GM18526 (cell line): ENCODE results near the gene DCDC2.

Experiments
- POLR2A ChIP-seq: IDR thresholded peaks from 3 replicates; pipeline ENCODE4 v1.6.1; 2011; ENCODE audit not compliant: insufficient read length; ENCODE audit errors: extremely low read depth

DCDC2 gene

GRCh38 chr6:24378473-24379097 lies 20.7 kb upstream of the DCDC2 start:
- TF ChIP-seq POLR2A, result no peak

- TF ChIP-seq POLR2A, result no peak
Measured at GRCh38 chr6:24376871-24377270, 19.0 kb upstream of the DCDC2 start.

- no peak for TF ChIP-seq POLR2A
Measured at GRCh38 chr6:24374612-24375011, 16.8 kb upstream of the DCDC2 start.

DNA sequence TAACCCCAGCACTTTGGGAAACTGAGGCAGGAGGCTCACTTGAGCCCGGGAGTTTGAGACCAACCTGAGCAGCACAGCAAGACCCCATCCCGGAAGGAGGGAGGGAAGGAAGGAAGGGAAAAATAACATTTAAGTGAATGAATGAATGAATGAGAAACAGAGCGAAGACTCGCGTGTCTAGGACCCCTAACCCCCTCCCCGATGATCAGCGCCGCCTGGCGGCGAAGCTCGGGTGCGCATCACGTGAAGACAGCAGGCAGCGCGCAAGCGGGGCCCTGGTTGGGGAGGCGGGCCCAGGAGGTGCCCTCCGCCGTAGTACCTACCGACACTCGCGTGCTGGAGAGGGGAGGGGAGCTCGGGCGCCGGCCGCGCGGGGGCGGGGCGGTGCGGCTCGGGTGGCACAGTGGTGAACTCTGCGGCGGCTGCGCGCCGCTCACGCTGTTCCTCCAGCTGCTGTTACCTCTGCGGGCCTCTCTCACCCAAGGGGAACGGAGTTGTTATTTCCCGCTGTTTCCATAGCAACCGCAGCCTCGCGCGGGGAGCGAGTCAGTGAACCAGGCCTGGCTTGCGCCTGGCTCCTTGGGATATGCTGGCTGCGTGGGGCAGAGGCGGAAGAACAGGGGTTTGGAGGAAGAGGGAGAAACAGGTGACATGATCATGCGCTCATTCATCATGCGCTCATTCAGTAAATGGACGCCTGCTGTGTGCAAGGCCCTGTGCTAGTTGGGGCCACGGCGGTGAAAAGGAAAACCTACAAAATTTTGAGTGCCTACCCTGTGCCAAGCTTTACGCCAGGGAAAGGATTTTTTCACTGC lies 2.0 kb upstream of the DCDC2 start:
- TF ChIP-seq POLR2A, result no peak

DNA sequence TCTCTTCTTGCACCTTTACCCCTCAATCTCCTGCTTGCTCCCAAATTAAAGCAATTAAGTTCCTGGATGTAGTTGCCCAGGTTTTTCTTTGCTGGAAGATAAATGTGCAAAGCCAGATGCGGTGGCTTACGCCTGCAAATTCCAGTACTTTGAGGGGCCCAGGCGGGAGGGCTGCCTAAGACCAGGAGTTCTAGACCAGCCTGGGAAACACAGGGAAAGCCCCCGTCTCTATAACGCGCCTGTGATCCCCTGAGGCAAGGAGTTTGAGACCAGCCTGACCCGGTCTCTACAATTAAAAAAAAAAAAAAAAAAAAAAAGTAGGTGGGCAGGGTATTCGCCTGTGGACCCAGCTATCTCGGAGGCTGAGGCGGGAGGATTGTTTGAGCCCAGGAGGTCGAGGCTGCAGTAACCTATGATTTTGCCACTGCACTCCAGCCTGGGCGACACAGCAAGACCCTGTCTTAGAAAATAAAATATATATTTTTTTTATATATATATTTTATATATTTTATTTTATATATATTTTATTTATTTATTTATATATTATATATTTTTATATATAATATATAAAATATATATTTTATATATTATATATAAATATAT lies 461 bp upstream of the DCDC2 start:
- TF ChIP-seq POLR2A, result no peak

- TF ChIP-seq POLR2A, result no peak
Measured at GRCh38 chr6:24356310-24356973, 1.4 kb downstream of the DCDC2 start.

DNA sequence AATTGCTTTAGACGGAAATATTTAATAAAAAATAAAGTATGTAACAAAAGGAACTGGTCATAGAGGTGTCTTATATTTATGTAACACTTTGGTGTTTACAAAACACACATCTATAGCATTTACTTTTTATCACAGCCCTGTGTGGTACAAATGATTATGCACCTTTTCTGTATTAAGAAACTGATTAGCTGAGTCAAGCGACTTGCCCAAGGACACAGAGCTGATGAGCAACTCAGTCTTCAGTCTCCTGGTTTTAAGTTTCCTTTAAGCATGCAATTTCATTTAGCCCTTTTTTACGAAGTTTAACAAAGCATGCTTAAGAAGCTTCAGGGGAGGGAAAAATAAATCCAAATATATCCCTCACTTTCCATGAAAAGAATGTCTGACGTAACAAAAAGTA lies 2.5 kb downstream of the DCDC2 start:
- TF ChIP-seq POLR2A, result no peak

GRCh38 chr6:24353861-24354260 lies 4.0 kb downstream of the DCDC2 start:
- TF ChIP-seq POLR2A, result no peak

DNA sequence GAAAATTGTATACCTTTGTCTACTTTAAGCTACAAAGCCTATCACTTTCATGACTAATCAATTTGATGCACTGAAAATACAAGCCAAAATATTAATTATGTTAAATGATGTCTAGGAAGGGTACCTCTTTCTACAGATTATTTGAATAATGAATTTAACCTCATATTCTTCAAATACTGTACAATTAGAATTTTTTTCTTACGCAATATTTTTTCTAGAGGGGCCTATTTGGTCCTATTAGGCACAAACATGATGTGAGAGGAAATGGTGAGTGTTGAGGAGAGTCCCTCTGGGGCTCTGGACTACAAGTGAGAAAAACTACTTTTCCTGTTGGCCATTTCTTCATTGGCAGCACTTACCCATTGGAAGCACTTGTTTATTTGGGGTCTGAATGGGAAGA lies 5.4 kb downstream of the DCDC2 start:
- TF ChIP-seq POLR2A, result no peak

- TF ChIP-seq POLR2A, result no peak
Measured at GRCh38 chr6:24344976-24345375, 12.9 kb downstream of the DCDC2 start.

DNA sequence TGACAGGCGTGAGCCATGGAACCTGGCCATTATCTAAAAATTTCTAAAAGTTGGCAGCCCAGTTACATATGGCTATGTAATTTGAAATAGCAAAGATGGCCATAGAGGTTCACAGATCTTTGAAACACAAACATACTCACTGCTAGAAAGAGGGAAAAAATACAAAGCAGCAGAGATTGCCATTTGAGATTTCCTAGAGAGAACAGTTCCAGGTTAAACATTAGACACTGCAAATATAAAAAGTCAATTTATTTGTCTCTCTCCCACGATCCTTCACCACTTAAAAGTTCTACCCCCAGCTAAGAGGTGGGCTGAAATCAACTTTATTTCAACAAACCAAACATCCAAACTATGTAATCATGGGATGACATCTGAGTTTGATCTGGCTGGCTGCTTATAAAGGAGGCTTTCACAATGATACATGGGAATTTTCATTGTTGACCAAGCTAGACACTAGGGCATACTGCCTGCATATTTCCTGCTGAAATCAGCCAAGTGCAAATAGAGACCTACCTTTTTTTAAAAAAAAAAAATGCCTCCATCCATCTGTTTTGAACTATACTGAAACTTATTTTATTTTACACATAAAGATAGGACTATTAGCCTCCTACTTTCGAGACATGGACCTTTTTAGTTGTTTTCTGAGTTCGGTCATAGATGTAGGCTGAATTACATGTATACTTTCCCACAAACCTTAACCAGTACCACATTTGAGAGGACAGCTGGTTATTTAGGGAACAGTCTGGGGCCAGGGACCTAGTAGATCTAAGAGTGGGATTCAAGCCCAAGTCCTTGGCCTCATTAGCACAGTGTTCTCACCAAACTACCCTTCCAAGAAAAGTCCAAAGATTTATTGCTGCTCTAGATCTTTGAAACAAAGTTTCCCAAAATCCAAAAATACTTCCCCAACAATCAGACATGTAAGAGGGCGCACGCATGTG lies 16.6 kb downstream of the DCDC2 start:
- no peak for TF ChIP-seq POLR2A

- TF ChIP-seq POLR2A, result no peak
Measured at GRCh38 chr6:24339932-24340331, 17.9 kb downstream of the DCDC2 start.

DNA sequence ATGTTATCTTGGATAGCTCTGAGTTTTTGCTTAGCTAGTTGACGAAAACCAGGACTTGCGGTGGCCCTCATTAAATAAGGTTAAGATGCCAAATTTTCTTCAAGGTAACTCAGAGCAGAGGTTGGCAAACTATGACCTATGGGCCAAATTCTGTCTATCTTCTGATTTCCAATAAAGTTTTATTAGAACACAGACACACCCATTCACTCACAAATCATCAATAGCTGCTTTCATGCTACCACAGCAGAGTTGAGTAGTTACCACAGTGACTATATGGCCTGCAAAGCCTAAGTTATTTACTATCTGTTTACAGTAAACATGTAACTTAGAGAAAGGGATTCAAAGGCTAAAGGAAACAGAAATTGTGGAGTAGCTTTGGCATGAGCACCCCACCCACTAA lies 23.6 kb downstream of the DCDC2 start:
- TF ChIP-seq POLR2A, result no peak

DNA sequence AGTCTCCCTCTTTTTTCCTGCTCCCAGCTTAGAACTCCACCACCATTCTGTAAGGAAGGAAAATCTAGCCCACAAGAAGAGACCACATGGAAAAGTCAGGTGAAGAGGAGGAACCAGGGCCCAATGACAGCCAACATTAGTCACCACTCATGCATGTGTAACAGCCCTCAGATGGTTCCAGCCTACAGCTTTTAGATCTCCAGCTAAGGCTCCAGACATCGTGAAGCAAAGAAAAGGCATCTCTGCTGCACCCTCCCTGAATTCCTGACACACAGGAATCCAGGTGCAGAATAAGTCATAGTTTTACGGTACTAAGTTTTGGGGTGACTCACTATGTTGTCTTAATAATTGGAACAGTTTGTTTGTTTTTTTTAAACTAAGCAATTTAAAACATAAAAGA lies 25.5 kb downstream of the DCDC2 start:
- TF ChIP-seq POLR2A, result no peak
